Airway epithelial cell (primary cell): ENCODE measurements around the gene PMM2. TPM values are rescaled to one million over a fixed set of nuclear protein-coding genes. Genes with fewer than 3 reads are reported as not detected.

ENCODE experiments used
- total RNA-seq: library from RNA; depleted of rRNA; stranded (reverse); fragments of >200 nt; gene quantifications from 2 replicates; pipeline ENCODE4 v1.2.3, GENCODE V29; 2015

The PMM2 gene
- total RNA-seq: 36.5 and 36.7 TPM in 2 replicates

DNA sequence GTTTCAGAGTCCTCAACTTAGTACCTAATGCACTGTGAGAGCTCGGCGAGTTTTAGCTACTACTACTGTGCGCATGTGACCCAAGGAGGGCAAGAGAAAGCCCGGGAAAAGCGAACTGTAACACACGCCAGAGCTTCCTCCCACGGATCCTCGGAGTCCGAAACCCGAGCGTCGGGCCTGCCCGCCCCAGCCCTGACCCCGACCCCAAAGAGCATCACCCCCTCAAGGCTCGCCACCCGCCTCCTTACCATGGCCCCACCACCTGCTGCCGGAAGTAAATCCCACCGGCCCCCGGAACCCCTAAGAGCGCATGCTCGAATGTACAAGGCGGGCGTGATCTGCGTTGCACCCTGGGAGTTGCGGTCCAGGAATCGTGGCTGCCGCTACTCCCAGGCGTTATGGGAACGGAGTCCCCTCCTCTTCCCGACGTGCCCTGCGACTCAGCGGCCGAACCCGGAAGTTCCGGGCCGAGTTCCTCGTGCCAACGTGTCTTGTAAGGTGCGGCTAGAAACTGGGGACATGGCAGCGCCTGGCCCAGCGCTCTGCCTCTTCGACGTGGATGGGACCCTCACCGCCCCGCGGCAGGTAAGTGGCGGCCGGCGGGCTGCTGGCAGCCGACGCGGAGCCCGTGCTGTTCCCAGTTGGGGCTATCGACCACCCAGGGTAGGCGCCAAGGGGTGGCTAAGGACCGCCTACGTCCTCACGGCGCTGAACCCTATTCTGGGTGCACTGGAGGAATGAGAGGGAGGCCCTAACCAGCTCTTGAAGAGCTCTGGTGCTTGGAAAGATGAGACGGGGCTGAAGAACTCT lies at the start of gene PMM2, which contains the start of gene TMEM186:
Gene PMM2, plus strand, starts transcription at position 476 of the 810 bp plus-strand sequence. Its CDS starts 44 bp downstream, at position 520.
Gene TMEM186, minus strand, starts transcription at position 276 of the 810 bp plus-strand sequence. Its CDS starts 25 bp downstream, at position 251.

DNA sequence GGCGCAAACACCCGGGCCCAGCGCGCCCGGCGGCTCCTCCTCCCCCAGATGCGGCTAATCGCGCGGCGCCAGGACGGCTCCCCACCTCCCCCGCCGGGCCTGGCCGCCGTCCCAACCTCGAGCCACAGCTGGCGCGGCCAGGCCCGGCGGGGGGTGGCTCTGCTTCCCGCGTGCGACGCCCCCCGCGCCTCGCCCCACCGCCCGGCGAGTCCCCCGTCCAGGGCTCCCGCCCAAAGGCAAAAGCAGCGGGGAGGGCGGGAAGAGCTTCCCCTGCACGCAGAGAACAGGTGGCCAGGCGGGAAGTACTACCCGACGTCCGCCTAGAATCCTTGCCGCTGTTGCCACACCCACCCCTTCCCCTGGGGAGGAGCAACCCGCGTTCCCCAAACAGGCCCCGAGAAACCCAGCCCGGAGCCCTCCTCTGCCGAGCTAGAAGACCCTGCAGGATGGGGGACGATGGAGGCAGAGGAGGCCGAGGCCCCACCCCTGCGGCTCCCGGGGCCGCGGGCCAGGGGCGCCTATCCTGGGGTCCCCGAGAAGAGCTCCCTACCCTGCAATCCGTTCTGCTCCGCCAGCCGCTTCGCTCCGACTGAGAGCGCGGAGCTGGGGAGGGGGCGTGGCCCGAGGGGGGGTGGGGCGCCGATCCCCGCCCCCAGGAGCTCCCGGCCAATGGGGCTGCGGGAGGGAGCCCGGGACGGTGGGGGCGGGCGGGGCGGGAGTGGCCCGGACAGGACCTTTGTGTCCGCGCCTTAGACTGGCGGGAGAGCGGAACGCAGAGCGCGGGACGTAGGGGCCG lies 71.0 kb downstream of the PMM2 start, which contains the start of gene CARHSP1:
Gene CARHSP1, minus strand, starts transcription at position 591 of the 796 bp plus-strand sequence. CDS start 9,678 bp downstream, outside the sequence.

DNA sequence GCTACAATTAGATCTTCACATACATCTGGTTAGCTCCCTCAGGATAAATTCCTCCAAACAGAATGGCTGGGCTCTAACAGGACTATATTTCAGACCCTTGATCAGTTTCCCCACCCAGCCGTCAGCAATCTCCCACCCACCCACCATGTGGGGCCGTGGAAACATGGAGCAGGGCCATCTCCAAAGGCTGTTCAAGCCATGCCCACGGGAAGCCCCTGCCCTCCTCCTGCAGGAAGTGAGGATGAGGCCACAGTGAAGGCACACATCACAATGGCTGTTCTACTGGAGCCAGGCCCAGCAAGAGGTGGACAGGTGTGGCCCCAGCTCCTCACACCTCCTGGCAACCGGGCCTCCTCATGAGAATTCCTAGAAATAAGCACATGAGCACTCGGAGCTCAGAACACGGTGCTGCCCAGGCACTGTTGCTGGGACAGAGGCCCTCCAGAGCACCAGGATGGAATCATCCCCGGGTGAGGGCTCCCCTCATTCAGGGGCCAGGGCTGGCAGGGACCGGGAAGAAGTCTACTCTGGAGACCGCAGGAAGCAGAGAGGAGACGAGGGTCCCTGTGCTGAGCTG lies 84.5 kb downstream of the PMM2 start, which contains the start of gene LITAFD:
Gene LITAFD, plus strand, starts transcription at position 311 of the 577 bp plus-strand sequence. CDS start 2,005 bp downstream, outside the sequence.

Other genes with a start within 250 kb of the PMM2 start
- gene TMEM114, start 207.3 kb upstream of the PMM2 start, total RNA-seq: not detected in 2 replicates
- gene METTL22, start 176.1 kb upstream of the PMM2 start, total RNA-seq: 11.8 and 18.3 TPM in 2 replicates
- 5.9 and 9.3 TPM in 2 replicates for gene ABAT, start 123.2 kb upstream of the PMM2 start, total RNA-seq
- 10.1 and 11.4 TPM in 2 replicates for gene TMEM186, start 200 bp upstream of the PMM2 start, total RNA-seq
- 95.3 and 105 TPM in 2 replicates for gene CARHSP1, start 71.2 kb downstream of the PMM2 start, total RNA-seq
- not detected in 2 replicates for gene LITAFD, start 84.5 kb downstream of the PMM2 start, total RNA-seq
- 65.4 and 66.9 TPM in 2 replicates for gene USP7, start 166.1 kb downstream of the PMM2 start, total RNA-seq